ENCODE data around the gene PLXNA2. TPM values are rescaled to one million over a fixed set of nuclear protein-coding genes. Genes with fewer than 3 reads are reported as not detected.

The PLXNA2 gene, protein sequence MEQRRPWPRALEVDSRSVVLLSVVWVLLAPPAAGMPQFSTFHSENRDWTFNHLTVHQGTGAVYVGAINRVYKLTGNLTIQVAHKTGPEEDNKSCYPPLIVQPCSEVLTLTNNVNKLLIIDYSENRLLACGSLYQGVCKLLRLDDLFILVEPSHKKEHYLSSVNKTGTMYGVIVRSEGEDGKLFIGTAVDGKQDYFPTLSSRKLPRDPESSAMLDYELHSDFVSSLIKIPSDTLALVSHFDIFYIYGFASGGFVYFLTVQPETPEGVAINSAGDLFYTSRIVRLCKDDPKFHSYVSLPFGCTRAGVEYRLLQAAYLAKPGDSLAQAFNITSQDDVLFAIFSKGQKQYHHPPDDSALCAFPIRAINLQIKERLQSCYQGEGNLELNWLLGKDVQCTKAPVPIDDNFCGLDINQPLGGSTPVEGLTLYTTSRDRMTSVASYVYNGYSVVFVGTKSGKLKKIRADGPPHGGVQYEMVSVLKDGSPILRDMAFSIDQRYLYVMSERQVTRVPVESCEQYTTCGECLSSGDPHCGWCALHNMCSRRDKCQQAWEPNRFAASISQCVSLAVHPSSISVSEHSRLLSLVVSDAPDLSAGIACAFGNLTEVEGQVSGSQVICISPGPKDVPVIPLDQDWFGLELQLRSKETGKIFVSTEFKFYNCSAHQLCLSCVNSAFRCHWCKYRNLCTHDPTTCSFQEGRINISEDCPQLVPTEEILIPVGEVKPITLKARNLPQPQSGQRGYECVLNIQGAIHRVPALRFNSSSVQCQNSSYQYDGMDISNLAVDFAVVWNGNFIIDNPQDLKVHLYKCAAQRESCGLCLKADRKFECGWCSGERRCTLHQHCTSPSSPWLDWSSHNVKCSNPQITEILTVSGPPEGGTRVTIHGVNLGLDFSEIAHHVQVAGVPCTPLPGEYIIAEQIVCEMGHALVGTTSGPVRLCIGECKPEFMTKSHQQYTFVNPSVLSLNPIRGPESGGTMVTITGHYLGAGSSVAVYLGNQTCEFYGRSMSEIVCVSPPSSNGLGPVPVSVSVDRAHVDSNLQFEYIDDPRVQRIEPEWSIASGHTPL (N-terminal part only)
- total RNA-seq = 0.44 and 0.98 TPM in 2 replicates

DNA sequence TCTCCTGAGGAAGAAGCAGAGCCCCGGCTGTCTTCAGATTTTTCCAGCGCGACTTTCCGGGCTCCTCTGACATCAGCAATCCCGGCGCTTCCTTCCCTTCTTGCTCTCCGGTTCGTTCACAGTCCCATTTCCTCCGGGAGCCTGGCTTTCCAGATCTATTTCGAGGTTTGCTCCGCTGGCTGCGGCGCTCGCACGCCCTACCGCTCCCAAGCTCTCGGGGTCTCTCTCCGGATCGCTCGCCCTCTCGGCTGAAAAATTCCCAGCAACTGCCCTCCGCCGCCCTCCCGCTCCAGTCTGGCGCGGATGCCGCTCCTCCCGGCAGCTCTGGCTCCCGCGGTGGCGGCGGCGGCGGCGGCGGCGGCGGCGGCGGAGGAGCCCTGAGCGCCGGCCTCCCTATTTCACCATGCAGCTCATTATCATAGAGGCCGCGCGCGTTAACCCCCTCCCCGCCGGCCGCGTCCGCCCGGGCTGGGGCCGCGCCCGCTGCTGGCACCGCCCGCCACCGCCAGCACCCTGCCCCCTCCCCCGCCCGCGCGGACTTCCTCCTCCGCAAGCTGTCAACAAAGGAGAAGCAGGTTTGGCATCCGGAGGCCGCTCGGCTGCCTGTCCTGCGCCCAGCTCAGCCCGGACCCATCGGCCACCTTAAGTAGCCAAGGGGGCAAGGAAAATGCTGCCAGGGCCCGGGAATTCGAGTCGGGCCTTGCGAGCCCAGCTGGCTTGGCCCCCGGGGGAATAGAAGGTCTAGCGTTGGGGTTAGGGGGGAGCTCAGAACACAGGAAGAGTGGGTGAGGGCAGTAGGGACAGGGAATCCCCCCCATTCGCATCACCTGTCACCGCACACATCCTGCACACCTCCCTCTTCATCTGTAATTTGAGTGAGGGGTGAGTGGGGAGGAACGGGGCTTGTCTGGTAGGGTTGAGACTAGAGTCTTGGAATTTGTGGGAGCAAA is at the start of gene PLXNA2:
Gene PLXNA2 (minus strand): TSS at position 418 of the 950 bp plus-strand sequence. CDS start 26,462 bp downstream, outside the sequence.
- intact Hi-C loops (cut with micrococcal nuclease) = loop anchor here (1.0 to 10.0 kb wide), 3 partner anchors 151 to 1581 kb away; partner anchors contain the start of gene UTP25

DNA sequence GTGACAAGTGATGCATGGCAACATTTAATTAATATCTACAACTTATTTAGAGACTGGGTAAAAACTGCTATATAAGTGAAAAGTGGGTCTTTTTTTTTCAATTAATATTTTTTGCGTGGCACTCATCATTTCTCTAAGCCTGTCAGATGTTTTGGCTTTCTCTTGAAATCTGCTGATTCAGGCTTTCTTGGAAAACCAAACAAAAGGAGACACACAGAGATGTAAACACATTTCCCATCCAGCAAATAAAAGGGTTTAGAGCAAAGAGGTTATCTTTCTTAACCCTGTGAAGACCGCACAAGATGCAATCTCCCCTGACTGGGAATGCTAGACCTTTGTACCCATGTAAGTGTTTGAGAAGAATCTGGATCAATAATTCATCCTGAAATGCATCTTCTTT is 48.7 kb upstream of the PLXNA2 start:
- intact Hi-C loops (cut with micrococcal nuclease) = no loop called here

DNA sequence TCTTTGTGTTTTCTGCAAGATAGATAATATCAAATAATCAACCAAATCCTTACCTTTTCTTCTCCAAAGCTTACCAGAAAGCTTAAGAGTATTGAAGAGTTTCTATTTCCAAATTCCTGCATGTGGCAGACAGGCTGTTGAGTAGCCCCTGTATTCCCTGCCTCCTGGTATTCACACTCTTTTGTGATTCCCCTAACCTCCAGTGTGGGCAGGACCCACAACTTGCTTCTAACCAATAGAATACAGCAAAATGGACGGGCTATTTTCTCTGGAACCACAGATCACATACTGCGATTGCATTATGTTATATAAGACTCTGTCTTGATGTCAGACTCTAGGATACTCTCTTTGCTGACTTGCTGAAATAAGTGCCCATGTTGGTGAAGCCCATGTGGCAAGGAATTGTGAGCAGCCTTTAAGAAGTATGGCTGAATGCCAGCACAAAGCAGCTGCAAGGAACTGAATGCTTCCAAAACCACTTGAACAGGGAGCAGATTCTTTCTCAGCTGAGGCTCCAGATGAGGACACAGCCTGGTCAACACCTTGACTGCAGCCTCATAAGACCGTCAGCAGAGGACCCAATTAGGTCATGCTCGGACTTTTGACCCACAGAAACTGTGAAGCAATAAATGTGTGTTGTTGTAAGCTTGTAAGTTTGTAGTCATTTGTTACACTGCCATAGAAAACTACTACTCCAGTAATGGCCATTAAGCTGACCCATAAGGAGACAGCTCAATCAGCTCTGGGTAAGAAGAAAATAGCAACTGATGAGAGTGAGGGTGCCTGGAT is 47.9 kb upstream of the PLXNA2 start:
- intact Hi-C loops (cut with micrococcal nuclease) = no loop called here

DNA sequence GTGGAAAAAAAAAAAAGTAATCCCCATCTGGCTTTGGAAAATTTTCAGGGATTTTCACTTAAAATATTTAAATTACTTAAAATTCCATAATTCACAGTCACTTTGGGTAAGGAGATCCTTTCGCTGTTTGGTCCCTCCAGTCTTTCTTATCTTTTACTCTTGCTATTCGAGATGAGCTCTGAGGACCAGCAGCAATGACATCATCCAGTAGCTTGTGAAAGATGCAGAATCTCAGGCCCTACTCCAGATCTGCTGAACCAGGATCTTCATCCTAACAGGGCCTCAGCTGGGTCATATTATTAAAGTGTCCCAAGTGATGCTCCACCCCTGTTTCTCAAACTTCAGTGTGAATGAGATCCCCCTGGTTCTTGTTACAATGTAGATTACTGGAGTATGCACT is 46.9 kb upstream of the PLXNA2 start:
- intact Hi-C loops (cut with micrococcal nuclease) = no loop called here

DNA sequence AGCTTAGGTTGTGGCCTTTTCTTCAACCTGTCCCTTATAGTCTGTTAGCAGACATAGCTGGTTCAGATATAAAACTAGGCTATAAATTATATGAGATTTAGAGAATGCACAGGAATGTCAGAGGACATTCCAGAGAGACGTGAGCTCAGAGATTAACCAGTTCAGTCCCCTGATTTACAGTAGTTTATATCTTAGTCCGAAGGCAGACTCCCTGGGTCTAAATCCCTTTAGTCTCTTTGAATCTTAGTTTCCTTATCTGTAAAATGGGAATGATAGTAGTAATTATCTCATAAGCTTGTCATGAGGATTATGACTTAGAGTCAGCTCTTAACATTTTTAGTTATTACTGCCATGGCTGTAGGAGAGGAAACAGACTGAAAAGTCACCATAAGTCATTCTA is 45.5 kb upstream of the PLXNA2 start:
- intact Hi-C loops (cut with micrococcal nuclease) = no loop called here

DNA sequence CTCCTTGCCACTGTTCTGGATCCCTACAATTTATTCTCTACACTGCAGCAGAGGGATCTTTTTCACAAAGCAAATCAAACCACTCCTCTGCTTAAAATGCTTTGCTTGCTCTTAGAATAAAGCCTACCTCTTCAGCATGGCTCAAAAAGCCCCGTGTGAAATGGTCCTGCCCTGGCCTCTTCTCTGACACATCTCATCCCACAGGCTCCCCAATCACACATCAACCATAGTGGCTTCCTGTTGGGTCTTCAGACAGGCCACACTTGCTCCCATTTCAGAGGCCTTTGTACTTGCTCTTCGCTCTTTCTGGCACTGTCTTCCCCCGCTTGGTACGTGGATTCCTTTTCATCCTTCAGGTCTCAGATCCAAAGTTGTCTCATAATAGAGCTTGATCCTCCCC is 44.3 kb upstream of the PLXNA2 start:
- intact Hi-C loops (cut with micrococcal nuclease) = no loop called here

DNA sequence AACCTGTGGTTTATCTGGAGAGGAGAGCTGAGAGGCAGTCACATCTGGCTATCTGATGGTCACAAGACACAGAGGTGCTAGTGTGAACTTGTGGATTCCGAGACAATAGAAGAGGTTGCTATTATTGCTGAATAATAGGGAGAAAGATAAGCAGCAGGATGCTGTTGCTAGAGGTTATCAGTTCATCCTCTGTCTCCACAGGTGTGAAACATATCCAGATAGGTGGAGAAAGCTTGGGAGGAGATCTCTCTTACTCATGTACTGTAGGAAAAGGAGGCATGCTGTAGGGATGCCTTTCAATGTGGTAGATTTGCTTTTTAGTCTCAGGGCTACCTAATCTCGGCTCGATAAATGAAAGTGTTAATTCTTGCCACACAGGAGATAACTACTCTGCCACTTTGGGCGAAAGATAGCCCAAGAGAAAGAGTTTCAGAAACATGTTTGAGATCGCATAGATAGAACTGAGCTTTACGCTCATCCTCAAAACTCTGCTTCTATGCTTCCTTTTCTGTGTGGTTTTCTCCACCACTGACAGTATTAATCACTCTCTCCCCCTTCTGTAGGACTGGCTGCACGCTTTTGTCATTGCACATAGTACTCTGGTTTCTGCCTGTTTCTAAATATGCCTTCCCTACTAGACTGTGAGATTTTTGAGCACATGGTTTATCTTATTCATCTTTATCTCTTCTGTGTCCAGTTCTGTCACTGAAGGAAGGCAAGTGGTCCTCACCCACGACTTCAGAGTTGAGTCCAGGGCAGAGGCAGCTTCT is 36.7 kb upstream of the PLXNA2 start:
- intact Hi-C loops (cut with micrococcal nuclease) = no loop called here

DNA sequence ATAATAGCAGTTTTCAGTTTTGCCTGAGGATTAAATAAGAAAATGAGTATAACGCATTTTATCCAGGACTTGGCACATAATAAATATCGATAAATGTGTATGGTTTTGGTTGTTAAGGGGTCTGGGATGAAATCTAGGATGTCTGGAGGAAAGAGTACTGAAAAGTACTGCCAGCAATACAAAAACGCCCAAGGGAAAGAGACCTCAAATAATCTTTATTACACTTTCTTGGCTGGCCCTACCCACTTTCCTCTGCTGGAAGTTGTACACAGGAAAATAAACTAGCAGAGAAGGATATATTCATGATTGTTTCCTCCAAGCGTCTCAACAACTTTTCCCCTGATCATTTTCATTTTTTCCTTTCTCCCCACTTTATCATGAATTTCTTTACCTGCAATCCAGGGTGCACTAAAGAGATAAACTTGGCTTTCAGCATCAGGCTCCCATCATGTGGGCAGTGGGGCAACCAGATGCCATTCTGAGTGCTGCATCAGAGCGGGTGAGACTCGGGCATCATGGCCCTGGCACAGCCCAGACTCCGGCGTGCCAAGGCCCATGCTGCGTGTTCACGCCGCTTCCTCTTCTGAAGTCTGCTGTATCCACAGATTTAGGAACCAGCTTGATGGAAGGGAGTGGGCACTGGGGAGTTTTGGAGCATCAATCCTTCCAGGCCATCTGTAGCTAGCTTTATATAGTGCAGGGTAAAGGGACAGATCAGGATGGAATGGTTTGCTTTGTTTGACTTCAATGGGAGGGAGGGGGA is 35.8 kb upstream of the PLXNA2 start:
- intact Hi-C loops (cut with micrococcal nuclease) = no loop called here

DNA sequence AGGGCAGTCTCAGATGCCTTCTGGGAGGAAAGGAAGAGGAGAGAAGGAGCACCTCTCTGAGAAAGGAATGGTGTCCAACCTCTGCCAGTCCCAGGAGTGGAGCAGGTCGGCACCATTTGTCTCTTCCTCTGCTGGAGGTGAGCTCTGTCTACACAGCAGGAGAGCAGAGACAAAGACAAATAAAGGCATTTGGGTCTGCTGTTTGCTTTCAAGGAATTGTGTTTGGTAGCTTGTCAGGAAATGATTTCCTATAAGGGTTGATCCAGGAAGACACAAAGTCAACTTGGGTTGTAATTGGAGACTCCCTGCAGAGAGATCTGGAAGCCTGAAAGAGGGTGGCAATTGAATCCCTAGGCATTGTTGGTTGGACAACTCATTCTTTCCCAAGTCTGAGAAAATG is 34.5 kb upstream of the PLXNA2 start:
- intact Hi-C loops (cut with micrococcal nuclease) = no loop called here

DNA sequence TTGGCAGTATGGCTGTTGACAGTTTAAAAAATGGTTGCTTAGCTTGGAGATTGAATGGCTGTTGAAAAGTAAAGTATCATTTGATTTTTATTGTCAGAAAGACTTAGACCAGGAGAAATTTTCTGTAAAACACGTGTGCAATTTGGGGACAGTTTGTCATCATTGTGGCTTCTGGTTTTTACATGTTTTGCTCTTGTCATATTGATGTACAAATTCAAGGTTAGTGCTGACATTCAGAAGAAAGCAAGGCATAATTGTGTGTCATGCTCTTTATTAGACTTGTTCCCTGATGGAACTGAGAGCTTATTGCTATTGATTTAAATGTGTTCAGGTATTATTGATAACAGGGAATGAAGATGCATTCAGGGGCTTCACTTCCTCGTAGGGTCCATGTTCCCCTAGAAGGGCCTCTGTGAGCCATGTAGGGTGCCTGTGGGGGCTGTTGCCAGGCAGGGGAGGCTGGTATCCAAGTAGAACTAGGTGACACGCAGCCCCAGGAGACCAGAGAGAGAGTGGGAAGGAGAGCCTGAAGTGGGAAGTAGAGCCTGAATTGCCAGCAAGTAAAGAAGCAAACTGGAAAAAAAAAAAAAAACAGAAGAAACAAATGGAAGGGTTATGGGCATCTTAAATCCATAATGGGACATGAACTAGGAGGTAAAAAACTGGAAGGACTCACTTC is 32.7 kb upstream of the PLXNA2 start:
- intact Hi-C loops (cut with micrococcal nuclease) = no loop called here

DNA sequence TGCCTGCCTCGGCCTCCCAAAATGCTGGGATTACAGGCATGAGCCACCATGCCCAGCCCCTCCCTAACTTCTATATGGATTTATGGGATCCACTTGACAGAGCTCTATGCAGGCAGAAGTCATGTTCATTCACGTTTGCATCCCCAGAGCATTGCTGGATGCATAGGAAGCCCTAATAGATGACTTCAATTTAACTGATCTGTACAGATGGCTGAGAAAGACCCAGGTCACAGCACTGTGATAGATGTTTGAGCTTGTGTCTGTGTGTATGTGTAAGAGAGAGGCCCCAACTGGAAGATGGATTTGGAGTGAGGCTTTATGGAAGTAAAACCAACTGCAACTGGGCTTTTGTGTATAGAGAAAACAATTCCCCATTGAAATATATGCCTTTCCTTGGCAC is 30.9 kb upstream of the PLXNA2 start:
- intact Hi-C loops (cut with micrococcal nuclease) = no loop called here

DNA sequence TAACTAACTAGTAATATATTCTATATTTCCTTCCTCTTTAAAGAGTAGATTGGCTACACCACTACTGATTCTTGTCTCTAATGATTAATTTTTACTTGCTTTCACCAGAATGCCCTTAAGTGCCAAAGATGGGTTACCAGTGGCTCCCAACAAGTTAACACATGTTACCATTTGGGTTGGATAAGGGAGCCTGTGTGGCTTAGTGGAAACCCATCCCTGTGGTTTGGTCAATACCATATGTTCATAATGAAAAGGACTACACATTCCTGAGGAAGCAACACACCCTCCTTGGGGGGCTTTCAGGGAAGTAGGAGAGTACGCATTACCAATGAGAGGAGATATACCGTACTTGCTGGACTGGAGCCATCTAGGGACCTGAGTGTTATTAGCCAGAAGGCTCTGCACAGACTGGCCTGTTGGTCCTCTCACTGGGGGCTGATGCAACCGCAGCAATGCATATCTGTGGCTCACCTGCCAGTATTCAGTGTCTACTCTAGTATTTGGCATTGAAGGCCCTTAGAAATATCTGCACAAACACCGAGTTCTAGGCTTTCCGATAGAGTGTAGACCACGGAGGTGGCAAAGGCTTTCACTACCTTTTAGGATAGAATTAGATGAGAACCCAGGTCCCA is 29.3 kb upstream of the PLXNA2 start:
- intact Hi-C loops (cut with micrococcal nuclease) = no loop called here

DNA sequence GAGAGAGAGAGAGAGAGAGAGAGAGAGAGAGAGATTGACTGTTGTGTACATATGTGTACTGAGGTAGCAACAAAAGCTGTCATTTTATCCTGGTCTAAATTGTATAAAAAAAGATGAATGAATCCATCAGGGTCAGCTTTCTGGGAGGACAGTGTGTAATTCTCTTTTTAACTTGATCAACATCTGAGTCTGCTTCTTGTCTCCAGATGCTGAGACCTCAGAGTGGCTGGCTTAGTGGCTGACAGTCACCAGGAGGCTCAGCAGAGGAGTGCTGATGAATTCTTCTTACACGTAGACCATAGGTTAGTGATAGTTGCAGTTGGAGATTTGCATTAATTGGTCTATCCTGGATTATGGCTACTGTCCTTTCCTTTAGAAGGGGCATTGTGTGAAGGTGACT is 28.5 kb upstream of the PLXNA2 start:
- intact Hi-C loops (cut with micrococcal nuclease) = no loop called here

DNA sequence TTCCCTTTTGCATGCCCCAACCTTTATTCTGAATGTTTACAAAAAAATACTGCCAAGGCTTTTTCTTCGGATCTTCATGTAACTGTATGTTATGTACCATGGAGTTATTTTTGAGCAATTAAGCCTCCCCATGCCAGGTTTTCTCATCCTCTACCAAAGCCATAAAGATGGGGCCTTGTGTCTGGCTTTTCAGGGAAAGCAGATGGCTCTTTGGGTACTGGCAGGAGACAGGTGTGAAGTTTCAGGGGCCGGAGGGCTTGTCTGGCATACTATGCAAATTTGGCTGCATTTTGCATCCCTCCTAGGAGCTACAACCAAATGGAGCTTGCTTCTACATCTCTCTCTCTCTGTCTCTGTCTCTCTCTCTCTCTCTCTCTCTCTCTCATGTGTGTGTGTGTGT is 28.1 kb upstream of the PLXNA2 start:
- intact Hi-C loops (cut with micrococcal nuclease) = no loop called here

DNA sequence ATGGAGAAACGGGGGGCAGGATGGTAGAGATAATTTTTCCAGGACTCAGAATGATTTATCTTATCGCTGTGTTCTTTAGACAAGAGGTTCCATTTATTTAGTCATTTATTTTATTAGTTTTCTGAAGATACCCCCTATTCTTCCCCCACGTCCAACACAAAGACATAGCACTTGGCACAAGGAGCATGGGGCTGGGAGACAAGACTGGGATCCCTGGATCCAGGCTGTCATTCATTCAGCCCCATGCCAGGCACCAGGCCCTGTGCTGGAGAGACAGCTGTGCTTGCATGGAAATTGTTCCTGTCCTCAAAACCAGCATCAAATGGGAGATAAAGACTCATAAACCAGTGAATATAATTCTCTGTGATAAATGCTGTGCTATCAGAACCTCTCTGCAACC is 27.1 kb upstream of the PLXNA2 start:
- intact Hi-C loops (cut with micrococcal nuclease) = no loop called here

DNA sequence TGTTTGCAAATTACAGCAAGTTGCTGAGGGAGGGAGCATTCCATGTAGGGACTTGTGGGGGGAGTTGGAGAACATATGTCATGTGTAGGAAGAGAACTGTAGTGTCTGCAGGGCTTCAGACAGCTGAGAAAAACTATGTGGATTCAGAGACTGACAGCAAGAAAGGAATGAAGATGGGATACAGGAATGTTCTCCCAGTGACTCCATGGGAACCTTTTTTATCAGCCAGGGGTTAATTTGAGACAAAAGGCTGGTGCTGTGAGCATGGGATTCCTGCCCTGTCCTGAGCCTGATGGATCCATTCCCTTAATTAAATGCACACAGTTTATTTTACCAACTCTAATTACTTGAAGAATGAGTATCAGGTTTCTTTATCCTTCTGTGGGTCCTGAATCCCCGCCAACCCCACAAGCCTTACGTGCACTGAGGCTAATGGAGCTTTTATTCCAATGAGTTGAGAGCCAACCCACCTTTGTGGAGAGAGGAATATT is 26.5 kb upstream of the PLXNA2 start:
- intact Hi-C loops (cut with micrococcal nuclease) = no loop called here

DNA sequence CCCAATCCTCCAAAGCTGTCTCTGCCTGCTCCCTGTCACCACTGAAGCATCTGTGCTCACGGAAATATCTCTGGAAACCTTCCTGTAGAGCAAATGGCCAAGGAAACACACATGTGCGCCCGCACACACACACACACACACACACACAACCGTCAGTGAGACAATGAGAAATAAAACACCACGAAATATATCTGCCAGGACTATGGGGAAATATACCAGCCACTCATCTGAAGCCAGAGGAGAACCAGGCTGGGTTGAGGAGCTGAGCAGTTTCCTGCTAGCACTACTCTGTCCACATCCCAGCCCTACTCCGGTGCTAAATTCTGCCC is 25.1 kb upstream of the PLXNA2 start:
- intact Hi-C loops (cut with micrococcal nuclease) = no loop called here

Data from T-helper 1 cell treated with Interleukin-12 subunit alpha and Interleukin-12 subunit beta and Interleukin-4 antibody, amounts not matched to agents 30 ng/mL and 1 ng/mL, for 36 hours (primary cell).